ENCODE results near the gene FAM219A. TPM values are rescaled to one million over a fixed set of nuclear protein-coding genes. Genes with fewer than 3 reads are reported as not detected.

Gene FAM219A
- total and polyA plus RNA-seq, 2 donors (not counting 1 experiment from before 2014, with no cell fraction given) = 5.3 to 7.3 TPM

DNA sequence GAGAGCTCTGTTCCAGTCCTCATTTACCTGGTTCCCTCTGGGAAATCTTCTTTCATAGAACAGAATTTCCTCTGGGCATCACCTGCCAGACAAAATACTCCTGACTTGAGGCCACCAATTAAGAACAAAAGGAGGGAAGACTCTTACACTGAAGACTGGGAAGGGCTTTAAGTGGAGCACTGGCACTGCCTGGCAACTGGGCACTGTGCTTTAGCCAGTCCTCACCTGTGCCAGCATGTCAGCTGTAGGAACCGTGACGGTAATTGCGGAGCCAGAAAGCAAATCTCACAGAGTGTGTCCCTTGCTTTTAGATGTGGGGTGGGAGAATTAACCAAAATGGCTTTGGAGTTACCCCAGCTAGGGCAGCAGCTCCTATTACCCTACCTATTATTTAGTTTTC lies 40.6 kb downstream of the FAM219A start:
- H3K9ac ChIP-seq (ENCODE audit: insufficient read depth, low read length) = no peak overlapping the region
- no peak overlapping the region for H2AFZ ChIP-seq (ENCODE audit: low read length)
- H3K4me1 ChIP-seq (ENCODE audit: control insufficient read depth, extremely low read depth, insufficient read depth, low read length) = no peaks in the 10 kb centered on the region
- no peaks in the 10 kb centered on the region for H4K20me1 ChIP-seq (ENCODE audit: control insufficient read depth, extremely low read depth, insufficient read depth, low read length)
- no peaks in the 10 kb centered on the region for H3K36me3 ChIP-seq (ENCODE audit: control insufficient read depth, insufficient read depth, low read length)
- H3K9me3 ChIP-seq (ENCODE audit: control insufficient read depth, insufficient read depth, low read depth, low read length) = no peaks in the 10 kb centered on the region
- no peaks in the 10 kb centered on the region for H3K27me3 ChIP-seq (ENCODE audit: control insufficient read depth, insufficient read depth, low read length)
- H3K4me3 ChIP-seq (replicated peaks in 1 of 4; ENCODE audit: control extremely low read depth in 1 of 4, insufficient read depth in 1 of 4, low read depth in 3 of 4, low read length in 4 of 4) = no peak overlapping the region
- no peak for DNase-seq (ENCODE audit: low read depth in 2 of 2)
- H3K79me2 ChIP-seq (ENCODE audit: control insufficient read depth, insufficient read depth, low read length) = no peaks in the 10 kb centered on the region
- no peak overlapping the region for H3K4me2 ChIP-seq (ENCODE audit: extremely low read depth, insufficient read depth, low read length)
- no peak overlapping the region for H3K27ac ChIP-seq (ENCODE audit: insufficient read depth, low read length)
- no peak for TF ChIP-seq CTCF (conservative IDR thresholded peaks at IDR 0.05 in 1 of 2, IDR thresholded peaks at IDR 0.05 in 1 of 2; ENCODE audit: low read depth in 1 of 2, low read length in 2 of 2)
- TF ChIP-seq EZH2 (IDR thresholded peaks at IDR 0.05; ENCODE audit: low read length, missing control alignments) = no peak

GRCh38 chr9:34413231-34413852 lies 45.0 kb downstream of the FAM219A start:
- DNase-seq (ENCODE audit: low read depth in 2 of 2) = peak; percentile 29 to 56
- H3K4me3 ChIP-seq (replicated peaks in 1 of 4; ENCODE audit: control extremely low read depth in 1 of 4, insufficient read depth in 1 of 4, low read depth in 3 of 4, low read length in 4 of 4) = no peak overlapping the region
- H3K36me3 ChIP-seq (ENCODE audit: control insufficient read depth, insufficient read depth, low read length) = no peaks in the 10 kb centered on the region
- H2AFZ ChIP-seq (ENCODE audit: low read length) = no peak overlapping the region
- H3K9me3 ChIP-seq (ENCODE audit: control insufficient read depth, insufficient read depth, low read depth, low read length) = no peaks in the 10 kb centered on the region
- TF ChIP-seq EZH2 (IDR thresholded peaks at IDR 0.05; ENCODE audit: low read length, missing control alignments) = no peak
- TF ChIP-seq CTCF (conservative IDR thresholded peaks at IDR 0.05 in 1 of 2, IDR thresholded peaks at IDR 0.05 in 1 of 2; ENCODE audit: low read depth in 1 of 2, low read length in 2 of 2) = no peak
- no peaks in the 10 kb centered on the region for H3K27me3 ChIP-seq (ENCODE audit: control insufficient read depth, insufficient read depth, low read length)
- H3K4me1 ChIP-seq (ENCODE audit: control insufficient read depth, extremely low read depth, insufficient read depth, low read length) = no peaks in the 10 kb centered on the region
- H3K79me2 ChIP-seq (ENCODE audit: control insufficient read depth, insufficient read depth, low read length) = no peaks in the 10 kb centered on the region
- H3K9ac ChIP-seq (ENCODE audit: insufficient read depth, low read length) = no peak overlapping the region
- H3K4me2 ChIP-seq (ENCODE audit: extremely low read depth, insufficient read depth, low read length) = no peak overlapping the region
- H3K27ac ChIP-seq (ENCODE audit: insufficient read depth, low read length) = no peak overlapping the region
- H4K20me1 ChIP-seq (ENCODE audit: control insufficient read depth, extremely low read depth, insufficient read depth, low read length) = no peaks in the 10 kb centered on the region

GRCh38 chr9:34412336-34412735 lies 46.0 kb downstream of the FAM219A start:
- Histone ChIP-seq H3K4me1 (ENCODE audit: control insufficient read depth, extremely low read depth, insufficient read depth, low read length) (no peaks in the 10 kb centered on the region), H3K36me3 (ENCODE audit: control insufficient read depth, insufficient read depth, low read length) (no peaks in the 10 kb centered on the region), H3K27me3 (ENCODE audit: control insufficient read depth, insufficient read depth, low read length) (no peaks in the 10 kb centered on the region), H2AFZ (ENCODE audit: low read length) (no peak overlapping the region), H3K79me2 (ENCODE audit: control insufficient read depth, insufficient read depth, low read length) (no peaks in the 10 kb centered on the region), H3K4me2 (ENCODE audit: extremely low read depth, insufficient read depth, low read length) (no peak overlapping the region), H3K9ac (ENCODE audit: insufficient read depth, low read length) (no peak overlapping the region), H3K9me3 (ENCODE audit: control insufficient read depth, insufficient read depth, low read depth, low read length) (no peaks in the 10 kb centered on the region), H4K20me1 (ENCODE audit: control insufficient read depth, extremely low read depth, insufficient read depth, low read length) (no peaks in the 10 kb centered on the region), H3K4me3 (replicated peaks in 1 of 4; ENCODE audit: control extremely low read depth in 1 of 4, insufficient read depth in 1 of 4, low read depth in 3 of 4, low read length in 4 of 4) (no peak overlapping the region), H3K27ac (ENCODE audit: insufficient read depth, low read length) (no peak overlapping the region)
- TF ChIP-seq CTCF (conservative IDR thresholded peaks at IDR 0.05 in 1 of 2, IDR thresholded peaks at IDR 0.05 in 1 of 2; ENCODE audit: low read depth in 1 of 2, low read length in 2 of 2) = no peak
- no peak for TF ChIP-seq EZH2 (IDR thresholded peaks at IDR 0.05; ENCODE audit: low read length, missing control alignments)
- DNase-seq (ENCODE audit: low read depth in 2 of 2) = no peak

All from fibroblast of lung (primary cell).